Stimulated activated CD4-positive, alpha-beta T cell treated with anti-CD3 and anti-CD28 coated beads, Interleukin-2, amount 100 ng/mL, for 24 hours (primary cell): ENCODE results near the gene CLDN3.
"Not testable (repeated sequence)": the region's sequence is repeated elsewhere in the genome, so short reads cannot be mapped to it uniquely, and the experiment has no call there.

Experiments used
- DNase-seq, 2 donors: peaks; one replicate each; pipeline ENCODE4 v3.0.0-alpha.2; 2020

CLDN3 gene, protein sequence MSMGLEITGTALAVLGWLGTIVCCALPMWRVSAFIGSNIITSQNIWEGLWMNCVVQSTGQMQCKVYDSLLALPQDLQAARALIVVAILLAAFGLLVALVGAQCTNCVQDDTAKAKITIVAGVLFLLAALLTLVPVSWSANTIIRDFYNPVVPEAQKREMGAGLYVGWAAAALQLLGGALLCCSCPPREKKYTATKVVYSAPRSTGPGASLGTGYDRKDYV

DNA sequence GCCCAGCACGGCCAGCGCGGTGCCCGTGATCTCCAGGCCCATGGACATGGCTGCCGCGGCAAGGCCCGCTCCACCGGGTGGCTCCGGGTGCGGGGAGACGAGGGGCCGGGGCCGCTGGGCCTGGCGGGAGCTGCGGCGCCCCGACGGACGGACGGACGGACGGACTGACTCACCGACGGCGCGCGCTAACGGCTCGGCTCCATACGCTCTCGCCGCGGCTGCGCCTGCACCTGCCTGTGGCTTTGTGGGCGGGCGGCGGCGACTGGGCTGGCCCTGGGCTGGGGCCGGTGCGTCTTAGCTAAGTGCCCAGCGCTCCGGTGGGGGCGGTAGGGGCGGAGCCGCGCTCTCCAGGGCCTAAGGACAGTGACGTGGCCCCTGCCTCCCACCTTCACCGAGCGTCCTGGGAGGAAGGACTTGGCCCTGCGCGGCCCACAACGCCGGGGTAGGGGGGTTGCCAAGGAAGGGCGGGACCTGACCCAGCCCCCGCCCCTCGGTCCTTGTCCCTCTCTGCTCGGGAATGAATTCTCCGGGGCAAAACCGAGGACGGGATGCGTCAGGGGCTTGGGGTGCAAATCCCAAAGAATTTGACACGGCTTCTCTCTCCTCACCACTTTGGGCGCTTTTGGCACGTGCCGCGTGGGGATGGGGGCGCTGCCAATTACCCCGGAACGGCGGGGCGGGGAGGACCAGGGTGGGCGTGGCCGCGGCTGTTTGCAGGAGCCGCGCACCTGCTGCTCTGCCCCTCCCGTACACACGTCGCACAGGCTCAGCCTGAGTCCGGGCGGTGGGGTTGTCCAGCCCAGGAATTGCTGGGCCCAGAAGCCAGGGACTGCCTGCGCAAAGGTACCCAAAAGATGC lies at the start of gene CLDN3:
Gene CLDN3 (minus strand): TSS at position 269 of the 858 bp plus-strand sequence. CDS start 221 bp downstream, at position 48.
- peak in 1 of 2 donors; percentile 41 for DNase-seq

DNA sequence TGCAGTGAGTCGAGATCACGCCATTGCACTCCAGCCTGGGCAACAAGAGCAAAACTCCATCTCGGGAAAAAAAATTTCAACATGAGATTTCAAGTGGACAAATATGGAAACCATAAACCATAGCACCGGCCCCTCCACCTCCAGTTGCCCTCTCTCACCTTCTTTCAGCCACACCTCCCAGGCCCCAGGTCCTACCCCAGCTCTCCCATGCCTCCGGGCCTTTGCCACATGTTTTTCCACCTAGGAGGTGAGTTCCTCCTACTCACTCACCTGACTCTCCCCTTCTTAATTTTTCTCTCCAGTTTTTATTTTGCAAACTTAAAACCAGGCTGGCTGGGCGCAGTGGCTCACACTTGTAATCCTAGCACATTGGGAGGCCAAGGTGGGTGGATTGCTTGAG lies 47.1 kb upstream of the CLDN3 start:
- DNase-seq = no peak

DNA sequence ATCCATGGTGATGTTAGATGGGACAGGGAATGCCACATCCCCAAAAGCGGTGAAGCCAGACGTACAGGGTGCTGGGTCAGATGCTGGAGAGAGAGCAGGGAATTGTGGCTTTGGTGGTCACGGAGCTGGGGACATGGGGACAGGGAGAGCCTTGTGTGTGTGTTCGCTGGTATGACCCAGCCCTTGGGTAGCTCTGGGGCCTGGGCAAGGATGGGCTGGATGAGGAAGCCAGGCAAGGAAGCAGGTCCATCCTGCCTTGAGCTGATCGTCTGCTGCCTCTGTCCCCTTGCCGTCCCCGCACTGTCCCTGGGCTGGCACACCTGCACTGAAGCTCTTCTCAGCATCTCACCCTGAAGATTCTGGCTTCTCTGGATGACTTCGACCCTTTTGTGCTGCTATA lies 45.4 kb upstream of the CLDN3 start:
- no peak for DNase-seq

GRCh38 chr7:73812996-73813395 lies 42.9 kb upstream of the CLDN3 start:
- no peak for DNase-seq

GRCh38 chr7:73811760-73812168 lies 41.7 kb upstream of the CLDN3 start:
- DNase-seq = peak; percentile 64 to 75

- DNase-seq = no peak
Observed at GRCh38 chr7:73810998-73811360, 40.9 kb upstream of the CLDN3 start.

GRCh38 chr7:73809467-73809951 lies 39.4 kb upstream of the CLDN3 start:
- no peak for DNase-seq

DNA sequence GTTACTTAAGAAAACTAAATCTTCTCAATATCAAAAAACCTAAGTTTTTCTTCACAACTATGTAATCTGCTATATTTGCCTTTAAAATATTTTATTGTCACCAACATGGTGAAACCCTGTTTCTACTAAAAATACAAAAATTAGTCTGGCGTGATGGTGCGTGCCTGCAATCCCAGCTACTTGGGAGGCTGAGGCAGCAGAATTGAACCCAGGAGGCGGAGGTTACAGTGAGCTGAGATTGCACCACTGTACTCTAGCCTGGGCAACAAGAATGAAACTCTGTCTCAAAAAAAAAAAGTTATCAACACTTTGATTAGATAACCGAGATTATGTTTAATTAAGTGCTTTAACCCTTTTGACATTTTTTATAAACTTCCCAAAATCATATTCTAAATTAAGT lies 32.4 kb upstream of the CLDN3 start:
- no peak for DNase-seq

DNA sequence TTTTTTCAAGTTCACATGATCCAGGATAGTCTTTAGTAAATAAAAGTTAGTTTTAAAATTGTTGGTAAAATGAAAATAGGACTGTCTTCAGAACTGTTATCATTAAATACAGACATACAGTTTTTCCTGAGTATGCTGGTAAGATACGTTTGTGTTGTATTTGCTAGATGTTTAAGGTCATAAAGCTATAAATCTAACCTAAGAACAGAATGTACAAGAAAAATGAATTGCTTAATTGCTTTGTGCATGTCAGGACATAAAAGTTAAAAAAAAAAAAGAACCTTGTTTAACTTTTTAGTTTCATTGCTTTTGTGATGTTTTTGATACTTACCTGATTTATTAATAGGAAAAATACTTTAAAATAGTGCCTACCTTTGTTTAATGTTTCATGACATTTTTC lies 31.5 kb upstream of the CLDN3 start:
- no peak for DNase-seq

DNA sequence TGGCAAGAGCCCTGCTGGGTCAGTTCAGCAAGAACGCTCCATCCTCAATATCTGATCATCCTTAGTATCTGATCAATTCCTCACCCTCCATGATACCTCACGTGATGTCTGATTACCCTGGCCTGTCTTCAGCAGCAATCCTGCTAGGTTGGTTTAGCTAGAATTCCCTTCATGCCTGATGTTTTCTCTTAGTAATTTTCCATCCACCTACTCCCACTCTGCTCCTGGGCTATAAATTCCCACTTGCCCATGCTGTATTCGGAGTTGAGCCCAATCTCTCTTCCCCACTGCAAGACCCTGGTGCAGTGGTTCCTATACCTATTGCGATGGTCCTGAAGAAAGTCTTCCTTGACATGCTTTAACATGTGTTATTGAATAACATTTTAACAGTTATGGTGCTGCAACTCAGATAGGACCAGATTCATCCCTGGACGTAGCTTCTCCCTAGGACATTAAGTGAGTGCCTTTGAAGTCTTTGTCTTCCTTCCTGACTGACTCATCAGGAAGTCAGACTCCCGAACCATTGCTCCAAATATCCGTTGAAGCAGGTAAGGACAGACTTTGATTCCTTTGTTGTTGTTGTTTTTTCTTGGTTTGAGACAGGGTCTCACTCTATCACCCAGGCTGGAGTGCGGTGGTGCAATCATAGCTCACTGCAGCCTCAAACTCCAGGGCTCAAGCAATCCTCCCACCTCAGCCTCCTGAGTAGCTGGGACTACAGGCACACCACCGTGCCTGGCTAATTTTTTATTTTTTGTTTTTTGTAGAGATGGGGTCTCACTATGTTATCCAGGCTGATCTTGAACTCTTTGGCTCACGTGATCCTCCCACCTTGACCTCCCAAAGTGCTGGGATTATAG lies 29.4 kb upstream of the CLDN3 start:
- DNase-seq = no peak

GRCh38 chr7:73797176-73797575 lies 27.1 kb upstream of the CLDN3 start:
- DNase-seq = not testable (repeated sequence)

GRCh38 chr7:73796656-73797055 lies 26.6 kb upstream of the CLDN3 start:
- DNase-seq = not testable (repeated sequence)

GRCh38 chr7:73795188-73795587 lies 25.1 kb upstream of the CLDN3 start:
- DNase-seq = not testable (repeated sequence)

DNA sequence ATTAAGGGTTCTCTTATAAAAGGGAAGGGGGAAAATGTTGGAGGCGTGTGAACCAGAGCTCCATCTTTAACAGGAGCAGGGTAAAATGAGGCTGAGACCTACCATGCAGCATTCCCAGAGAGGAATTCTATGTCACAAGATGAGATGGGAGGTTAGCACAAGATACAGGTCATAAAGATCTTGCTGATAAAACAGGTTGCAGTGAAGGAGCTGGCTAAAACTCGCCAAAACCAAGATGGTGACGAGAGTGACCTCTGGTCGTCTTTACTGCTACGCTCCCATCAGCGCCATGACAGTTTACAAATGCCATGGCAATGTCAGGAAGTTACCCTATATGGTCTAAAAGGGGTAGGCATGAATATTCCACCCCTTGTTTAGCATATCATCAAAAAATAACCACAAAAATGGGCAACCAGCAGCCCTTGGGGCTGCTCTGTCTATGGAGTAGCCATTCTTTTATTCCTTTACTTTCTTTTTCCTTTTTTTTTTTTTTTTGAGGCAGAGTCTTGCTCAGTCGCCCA lies 21.2 kb upstream of the CLDN3 start:
- DNase-seq = not testable (repeated sequence)

DNA sequence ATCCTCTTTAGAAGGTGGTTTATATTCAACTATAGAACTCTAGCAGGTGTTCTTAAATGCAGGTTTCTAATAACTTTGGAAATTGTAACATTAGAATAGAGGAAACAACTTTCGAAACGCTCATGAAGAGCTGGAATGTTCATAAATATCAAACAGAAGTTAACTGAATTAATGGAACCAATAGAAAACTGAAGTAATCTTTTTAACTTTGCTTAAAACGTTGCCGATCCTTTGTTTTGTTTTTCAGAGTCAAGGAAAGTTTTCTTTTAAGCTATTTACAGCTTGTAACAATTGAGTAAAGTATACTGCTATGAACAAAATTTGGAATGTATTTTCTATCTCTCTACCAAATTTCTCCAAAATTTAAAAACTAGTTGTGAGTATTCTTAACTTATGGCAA lies 19.0 kb upstream of the CLDN3 start:
- DNase-seq = no peak

DNA sequence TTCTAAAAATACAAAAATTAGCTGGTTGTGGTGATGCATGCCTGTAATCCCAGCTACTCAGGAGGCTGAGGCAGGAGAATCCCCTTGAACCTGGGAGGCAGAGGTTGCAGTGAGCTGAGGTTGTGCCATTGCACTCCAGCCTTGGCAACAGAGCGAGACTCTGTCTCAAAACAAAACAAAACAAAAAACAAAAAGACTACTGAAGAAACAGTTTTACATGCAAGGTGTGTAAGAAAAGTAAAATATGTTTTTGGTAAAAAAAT lies 17.6 kb upstream of the CLDN3 start:
- DNase-seq = not testable (repeated sequence)

GRCh38 chr7:73786588-73786987 lies 16.5 kb upstream of the CLDN3 start:
- no peak for DNase-seq

- DNase-seq = no peak
Observed at GRCh38 chr7:73779517-73779916, 9.4 kb upstream of the CLDN3 start.

GRCh38 chr7:73778801-73779389 lies 8.8 kb upstream of the CLDN3 start:
- DNase-seq = no peak

- DNase-seq = no peak
Observed at GRCh38 chr7:73774923-73775322, 4.9 kb upstream of the CLDN3 start.

- no peak for DNase-seq
Observed at GRCh38 chr7:73773700-73774517, 3.8 kb upstream of the CLDN3 start.
